Measurements from ENCODE around the gene NOXO1.

The NOXO1 gene

GRCh38 chr16:2009791-2010510, 28.7 kb upstream of the NOXO1 start, which contains the start of gene ZNF598:
ZNF598 (minus strand) TSS chr16:2009821.
- peak; percentile 75 for DNase-seq (ENCODE audit: low read depth)

- no peak for DNase-seq (ENCODE audit: low read depth)
Measured at GRCh38 chr16:2009164-2009711, 28.0 kb upstream of the NOXO1 start.

DNA sequence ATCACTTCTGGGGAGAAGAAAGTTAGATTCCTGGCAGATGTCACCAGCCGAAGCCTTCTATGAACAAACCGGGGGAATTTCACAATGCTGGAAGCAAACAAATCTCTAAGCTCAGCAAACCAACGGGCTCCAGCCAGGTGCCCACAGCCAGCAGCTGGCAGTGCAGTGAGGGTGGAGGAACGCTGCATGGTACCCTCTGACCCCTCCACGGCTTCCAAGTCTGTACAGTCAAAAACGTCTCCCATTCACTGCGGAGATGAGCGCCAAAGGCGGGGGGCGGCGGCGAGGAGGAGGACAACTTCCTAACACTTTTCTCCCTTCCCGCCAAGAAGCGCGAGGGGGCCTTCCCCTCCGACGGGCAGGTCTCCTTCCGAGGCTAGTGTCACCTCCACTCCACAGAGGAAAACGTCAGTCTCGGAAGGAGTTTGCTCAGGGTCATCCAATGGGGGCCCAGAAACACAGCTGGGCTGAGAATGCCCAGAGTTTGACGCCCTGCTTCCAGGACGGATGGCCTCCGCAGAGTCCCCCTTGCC, 27.4 kb upstream of the NOXO1 start:
- DNase-seq (ENCODE audit: low read depth), result no peak

DNA sequence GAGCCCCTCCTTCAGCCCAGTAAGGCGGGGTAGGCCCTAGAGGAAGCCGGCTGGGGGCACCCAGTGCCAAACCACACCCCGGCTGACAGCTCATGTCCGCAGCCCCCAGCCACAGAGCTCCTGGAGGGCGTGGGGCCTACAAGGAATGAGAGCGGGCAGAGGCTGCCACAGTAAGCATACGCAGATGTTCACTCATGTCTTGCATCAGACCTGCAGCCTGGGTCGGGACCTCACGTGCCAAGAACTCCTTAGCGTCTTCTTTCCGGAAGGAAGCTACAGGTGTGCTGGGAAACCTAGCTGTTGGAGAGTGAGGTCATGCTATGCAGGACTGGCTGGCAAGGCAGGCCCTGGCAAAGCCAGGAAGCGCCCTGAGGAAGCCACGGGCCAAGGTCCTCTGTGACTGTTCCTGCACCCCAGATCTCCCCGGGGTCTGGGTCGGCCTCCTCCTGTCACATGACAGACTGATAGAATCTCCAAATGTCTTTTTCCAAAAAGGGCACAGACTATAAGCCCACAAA, 26.8 kb upstream of the NOXO1 start:
- no peak for DNase-seq (ENCODE audit: low read depth)

GRCh38 chr16:2007081-2007836, 26.0 kb upstream of the NOXO1 start:
- DNase-seq (ENCODE audit: low read depth), result no peak

- no peak for DNase-seq (ENCODE audit: low read depth)
Measured at GRCh38 chr16:2006317-2006716, 25.0 kb upstream of the NOXO1 start.

DNA sequence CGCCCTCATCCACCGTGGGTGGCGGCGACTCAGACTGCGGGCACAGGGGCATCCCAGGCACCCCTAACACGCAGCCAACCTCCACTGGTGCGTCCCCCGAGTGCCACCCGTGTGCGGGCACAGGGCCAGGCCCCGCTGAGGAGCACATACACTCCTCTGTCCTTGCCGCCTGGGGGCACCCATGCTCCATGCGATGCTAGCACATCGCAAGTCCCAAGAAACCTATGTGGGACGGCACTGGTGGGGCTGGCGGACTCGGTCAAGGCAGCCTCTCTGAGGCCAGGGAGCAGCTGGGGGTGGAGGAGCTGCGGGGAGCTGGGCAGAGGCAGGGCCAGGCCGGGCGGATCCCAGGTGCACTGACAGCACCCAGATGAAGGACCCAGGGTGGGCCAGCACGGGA, 24.4 kb upstream of the NOXO1 start:
- no peak for DNase-seq (ENCODE audit: low read depth)

DNA sequence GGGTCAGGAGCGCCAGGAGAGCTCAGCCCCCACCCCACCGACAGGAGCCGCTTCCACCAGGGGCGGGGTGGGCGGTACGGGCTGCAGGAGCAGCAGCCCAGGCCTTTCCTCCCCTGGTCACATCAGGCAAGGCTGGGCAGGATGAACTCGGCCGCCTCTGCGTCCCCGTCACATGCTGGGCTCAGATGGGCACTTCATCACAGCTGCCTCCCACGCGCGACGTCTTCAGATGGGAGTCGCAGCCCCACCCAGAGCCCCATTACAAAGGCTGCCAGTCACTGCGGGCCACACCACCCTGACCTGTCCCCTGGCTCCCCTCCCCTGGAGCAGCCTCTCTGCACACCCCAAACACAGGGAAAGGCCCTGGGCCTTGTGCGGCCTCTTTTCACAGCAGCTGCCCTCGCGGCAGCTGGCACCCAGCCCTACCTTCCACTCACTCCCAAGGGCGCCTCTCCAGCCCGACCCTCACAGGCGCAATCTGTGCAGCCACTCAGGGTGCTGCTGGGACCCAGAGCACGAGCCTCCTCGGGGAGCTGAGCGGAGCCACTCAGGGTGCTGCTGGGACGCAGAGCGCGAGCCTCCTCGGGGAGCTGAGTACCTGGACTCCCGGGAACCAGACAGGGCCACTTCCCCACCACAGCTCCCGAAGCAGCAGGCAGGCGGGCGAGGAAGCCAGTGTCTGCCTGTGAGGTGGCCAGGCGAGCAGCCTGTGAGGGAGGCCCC, 23.7 kb upstream of the NOXO1 start:
- no peak for DNase-seq (ENCODE audit: low read depth)

DNA sequence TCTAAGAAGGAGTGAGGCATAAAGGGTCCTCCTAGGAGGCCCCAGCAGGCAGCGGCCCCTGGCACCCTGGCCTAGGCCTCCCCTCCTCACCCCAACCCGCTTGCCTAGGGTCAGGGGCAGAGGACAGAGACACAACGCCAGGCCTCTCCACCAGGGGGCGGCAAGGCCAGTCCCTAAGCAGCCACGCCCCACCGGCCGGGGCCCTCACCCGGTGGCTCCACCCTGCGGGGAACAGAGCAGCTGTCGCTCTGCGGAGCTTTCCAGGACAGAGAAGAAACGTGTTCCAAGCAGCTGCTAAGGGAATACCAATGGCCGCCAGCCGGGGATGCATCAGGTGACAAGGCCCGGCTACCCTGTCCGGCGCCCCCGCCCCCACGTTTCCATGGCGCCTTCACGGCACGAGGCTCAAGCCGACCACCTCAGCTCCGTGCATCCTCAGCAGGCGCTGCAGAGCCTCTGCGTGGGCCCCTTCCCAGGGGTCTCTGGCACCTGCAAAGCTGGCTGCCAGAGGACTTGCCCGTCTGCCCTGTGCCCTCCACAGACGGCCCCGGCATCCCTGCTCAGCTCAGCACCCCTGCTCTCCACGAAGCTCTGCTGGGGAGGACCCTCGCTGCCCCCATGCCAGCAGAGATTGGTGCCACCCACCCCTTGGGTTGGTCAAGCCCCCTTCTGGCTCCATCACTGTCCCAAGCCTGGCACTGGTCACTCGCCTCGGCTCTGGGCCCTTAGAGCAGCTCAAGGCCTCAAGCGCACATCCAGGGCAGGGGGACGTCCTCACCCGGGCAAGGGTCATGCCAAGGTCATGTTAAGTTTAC, 22.8 kb upstream of the NOXO1 start:
- DNase-seq (ENCODE audit: low read depth), result peak; percentile 80

DNA sequence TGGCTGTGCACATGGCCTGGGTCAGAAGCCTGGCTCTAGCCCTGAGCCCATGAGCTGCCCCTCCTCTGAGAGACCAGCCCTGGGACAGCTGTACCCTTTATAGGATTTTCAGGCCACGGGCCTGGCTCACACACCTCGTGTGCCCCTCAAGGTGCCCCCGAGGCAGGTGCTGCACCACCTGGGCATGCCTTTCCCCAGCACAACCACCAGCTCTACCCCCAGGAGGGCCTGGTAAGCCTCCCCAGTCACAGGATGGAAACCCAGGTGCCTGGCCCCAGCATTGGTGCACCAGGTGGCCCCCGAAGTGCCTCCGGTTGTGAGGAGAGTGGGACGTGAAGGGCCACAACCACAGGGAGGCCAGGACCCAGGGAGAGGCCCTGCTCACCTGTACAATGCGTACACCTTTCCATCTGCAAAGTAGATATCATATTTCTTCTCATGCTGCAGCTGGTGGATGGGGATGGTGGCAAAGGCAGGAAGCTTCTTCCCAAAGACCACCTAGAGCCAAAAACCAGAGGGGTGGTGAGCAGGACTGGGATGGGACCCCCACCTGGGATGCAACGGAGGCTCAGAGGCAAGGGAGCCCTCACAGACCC, 22.1 kb upstream of the NOXO1 start:
- no peak for DNase-seq (ENCODE audit: low read depth)

GRCh38 chr16:2002406-2003230, 21.3 kb upstream of the NOXO1 start:
- no peak for DNase-seq (ENCODE audit: low read depth)

GRCh38 chr16:2001456-2002355, 20.4 kb upstream of the NOXO1 start:
- DNase-seq (ENCODE audit: low read depth), result no peak

DNA sequence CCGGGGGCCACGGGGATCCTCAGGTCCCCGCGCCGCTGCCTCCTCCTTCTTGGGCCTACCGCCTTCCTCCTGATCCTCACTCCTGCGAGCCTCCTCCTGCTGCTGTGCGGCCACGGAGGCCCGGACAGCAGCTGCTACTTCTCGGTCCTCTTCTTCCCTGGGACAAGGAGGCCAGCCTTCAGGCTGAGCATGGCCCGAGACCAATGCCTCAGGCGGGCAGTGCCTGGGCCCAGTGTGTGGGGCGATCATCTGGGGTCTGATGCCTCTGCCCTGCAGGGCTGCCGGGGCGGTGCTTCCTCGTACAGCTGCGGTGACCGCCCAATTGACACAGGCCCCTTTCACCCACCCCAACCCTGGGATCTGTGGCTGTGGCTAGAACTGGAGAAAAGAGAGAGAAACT, 19.8 kb upstream of the NOXO1 start:
- no peak for DNase-seq (ENCODE audit: low read depth)

GRCh38 chr16:1999866-2000514, 18.7 kb upstream of the NOXO1 start:
- DNase-seq (ENCODE audit: low read depth), result no peak

DNA sequence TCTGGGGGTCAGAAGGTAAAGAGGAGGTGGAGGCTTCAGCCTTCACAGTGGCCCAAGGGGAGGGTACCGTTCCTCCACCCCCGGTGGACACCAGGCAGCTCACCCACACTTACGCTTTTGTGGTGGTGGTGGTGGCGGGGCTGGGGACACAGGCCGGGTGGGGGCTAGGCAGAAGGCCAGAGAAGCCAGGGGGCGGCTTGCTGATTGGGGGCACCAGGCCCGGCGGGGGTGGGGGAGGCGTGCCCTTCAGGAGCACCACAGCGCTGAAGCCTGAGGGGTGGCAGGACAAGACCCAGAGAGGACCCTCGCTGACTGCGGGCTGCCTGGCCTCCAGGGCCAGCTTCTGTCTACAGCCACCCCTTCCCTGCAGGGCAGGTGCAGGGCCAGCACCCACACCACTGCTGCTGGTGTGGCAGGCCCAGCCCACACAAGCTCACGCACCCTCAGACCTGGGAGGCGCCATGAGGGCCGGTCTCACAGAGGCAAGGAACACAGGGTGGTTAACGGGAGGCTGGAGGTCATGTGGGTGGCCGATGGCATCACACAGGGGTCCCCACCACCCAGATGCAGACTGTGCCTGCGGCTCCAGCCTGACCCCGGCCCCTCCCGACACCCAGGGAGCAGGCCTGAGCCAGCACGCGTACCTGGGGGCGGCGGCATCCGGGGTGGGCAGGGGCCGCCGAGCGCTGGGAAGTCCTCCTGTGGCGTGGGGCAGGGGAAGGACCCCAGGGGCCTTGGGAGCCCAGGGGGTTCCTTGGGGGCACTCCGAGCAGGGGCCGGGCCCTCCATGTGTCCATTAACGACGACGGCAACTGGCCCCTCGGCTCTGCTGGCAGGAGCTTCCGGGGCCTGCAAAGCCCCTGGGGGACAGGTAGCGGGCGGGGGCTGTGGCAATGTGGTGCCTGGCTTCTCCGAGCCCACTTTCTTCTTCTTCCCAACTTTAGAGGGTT, 17.9 kb upstream of the NOXO1 start:
- no peak for DNase-seq (ENCODE audit: low read depth)

DNA sequence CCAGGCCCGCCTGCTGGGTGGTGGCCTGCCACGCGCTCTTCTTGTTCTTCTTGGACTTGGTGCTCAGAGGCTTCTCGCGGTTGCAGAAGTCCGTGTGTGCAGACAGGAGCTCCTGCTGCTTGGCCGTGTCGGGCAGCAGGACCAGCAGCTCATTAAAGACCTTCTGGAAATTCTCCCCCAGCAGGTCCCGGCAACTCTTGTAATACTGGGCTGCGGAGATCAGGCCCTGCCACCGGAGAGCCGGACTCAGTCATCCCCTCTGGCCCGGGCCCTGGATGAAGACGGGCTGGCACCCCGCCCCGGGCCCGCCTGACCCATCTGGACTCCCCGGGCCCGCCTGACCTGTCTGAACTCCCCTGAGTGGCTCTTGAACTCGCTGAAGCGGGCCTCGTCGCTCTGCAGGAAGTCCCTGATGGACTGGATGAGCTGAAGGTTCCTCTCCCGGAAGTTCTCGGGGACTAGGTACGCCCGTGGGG, 17.1 kb upstream of the NOXO1 start:
- DNase-seq (ENCODE audit: low read depth), result no peak

Data from activated T-cell treated with anti-CD3 and anti-CD28 coated beads for 1 hour (primary cell).